Astrocyte of the cerebellum (primary cell): ENCODE results near the gene NHLRC4.

Experiments
- DNase-seq: peaks from one replicate; pipeline ENCODE4 v3.0.0-alpha.2; 2011; ENCODE audit warnings: low read depth
- H3K4me3 ChIP-seq: 2 replicates; pipeline ENCODE4 v1.5.1; 2011; ENCODE audit warnings: mild to moderate bottlenecking, low read depth, low read length, moderate library complexity
- CTCF ChIP-seq: IDR thresholded peaks from 2 replicates; pipeline ENCODE4 v1.5.1; 2012; ENCODE audit warnings: low read length, low read depth, moderate library complexity, mild to moderate bottlenecking; ENCODE audit errors: missing control alignments
- in situ Hi-C: cut with HindIII; loops from 2 replicates; pipeline ENCODE4 v1.10.0; 2017; ENCODE audit warnings: low sequenced_read_pairs

The NHLRC4 gene

GRCh38 chr16:560701-561412 is 5.9 kb upstream of the NHLRC4 start:
- in situ Hi-C loops, result no loop called here
- TF ChIP-seq CTCF, result no peak
- H3K4me3 ChIP-seq, result no peak overlapping the region
- no peak for DNase-seq

- in situ Hi-C loops, result no loop called here
- no peak for TF ChIP-seq CTCF
- no peak for DNase-seq
- no peak overlapping the region for H3K4me3 ChIP-seq
Measured at GRCh38 chr16:561413-561794, 5.4 kb upstream of the NHLRC4 start.

- DNase-seq, result no peak
- in situ Hi-C loops, result no loop called here
- TF ChIP-seq CTCF, result no peak
- no peak overlapping the region for H3K4me3 ChIP-seq
Measured at GRCh38 chr16:561957-562938, 4.6 kb upstream of the NHLRC4 start.

- TF ChIP-seq CTCF, result no peak
- in situ Hi-C loops, result no loop called here
- H3K4me3 ChIP-seq, result no peak overlapping the region
- DNase-seq, result no peak
Measured at GRCh38 chr16:563072-563644, 3.6 kb upstream of the NHLRC4 start.

GRCh38 chr16:564690-565418 is 2.0 kb upstream of the NHLRC4 start:
- in situ Hi-C loops, result no loop called here
- no peak overlapping the region for H3K4me3 ChIP-seq
- no peak for TF ChIP-seq CTCF
- no peak for DNase-seq
